Uterus (tissue), 4 donors: Measurements from ENCODE around the gene CEMIP. TPM values are rescaled to one million over a fixed set of nuclear protein-coding genes. Genes with fewer than 3 reads are reported as not detected.

Source experiments
- DNase-seq, 2 donors: peaks; one replicate each; pipeline ENCODE4 v3.0.0-alpha.2; 2019 to 2020
- H3K27ac ChIP-seq, 2 donors: fragments of 200-600 bp; sonication (generic); 1 replicate in 1 of 2; 2 replicates in 1 of 2; pipeline ENCODE4 v1.5.1; 2016 to 2018
- H3K27me3 ChIP-seq, 2 donors: fragments of 200-600 bp; sonication (generic); one replicate each; pipeline ENCODE4 v1.5.1; 2018 to 2019; ENCODE audit warnings: control low read depth in 1 of 2
- H3K36me3 ChIP-seq, 2 donors: fragments of 200-600 bp; sonication (generic); one replicate each; pipeline ENCODE4 v1.5.1; 2019; ENCODE audit warnings: control low read depth in 1 of 2
- H3K4me1 ChIP-seq, 2 donors: fragments of 200-600 bp; sonication (generic); one replicate each; pipeline ENCODE4 v1.5.1; 2018 to 2019; ENCODE audit warnings: control low read depth in 1 of 2
- H3K4me3 ChIP-seq, 2 donors: fragments of 200-600 bp; sonication (generic); 1 replicate in 1 of 2; 2 replicates in 1 of 2; pipeline ENCODE4 v1.5.1; 2018 to 2019; ENCODE audit warnings: mild to moderate bottlenecking in 1 of 2
- H3K9me3 ChIP-seq, 2 donors: fragments of 200-600 bp; sonication (generic); one replicate each; pipeline ENCODE4 v1.5.1; 2019; ENCODE audit warnings: control low read depth in 1 of 2
- POLR2A ChIP-seq, 2 donors: fragments of 450-650 bp; IDR thresholded peaks; one replicate each; pipeline ENCODE4 v1.6.1; 2016; ENCODE audit warnings: antibody characterized with exemption in 2 of 2, mild to moderate bottlenecking in 1 of 2, moderate library complexity in 1 of 2
- intact Hi-C: fragments of 100-400 bp; cut with DNase I; formaldehyde crosslinking; loops from one replicate; pipeline ENCODE4 v1.15.1; 2023; ENCODE audit warnings: low total_unique reads
- total RNA-seq, 4 donors: library from RNA; depleted of rRNA in 3 of 4; stranded (reverse); fragments of >200 nt in 3 of 4; gene quantifications; one replicate each; pipeline versions ENCODE4 v1.1.0 to v1.2.4, GENCODE V29; 2014 to 2023
- TF ChIP-seq, protein P1 (sequence below), 4 experiments: fragments of 200-600 bp in 2 of 4; fragments of 450-650 bp in 2 of 4; sonication (generic) in 2 of 4; IDR thresholded peaks; one replicate each; pipeline ENCODE4 v1.5.1; 2016 to 2019; ENCODE audit warnings: antibody characterized with exemption in 4 of 4, mild to moderate bottlenecking in 2 of 4, moderate library complexity in 1 of 4
- donor health status: DM: yes; HTN: yes; CAD: no.

CEMIP gene
- total RNA-seq, 4 donors from 2014 or later, result under 0.01 to 1.9 (median 1.1) TPM

DNA sequence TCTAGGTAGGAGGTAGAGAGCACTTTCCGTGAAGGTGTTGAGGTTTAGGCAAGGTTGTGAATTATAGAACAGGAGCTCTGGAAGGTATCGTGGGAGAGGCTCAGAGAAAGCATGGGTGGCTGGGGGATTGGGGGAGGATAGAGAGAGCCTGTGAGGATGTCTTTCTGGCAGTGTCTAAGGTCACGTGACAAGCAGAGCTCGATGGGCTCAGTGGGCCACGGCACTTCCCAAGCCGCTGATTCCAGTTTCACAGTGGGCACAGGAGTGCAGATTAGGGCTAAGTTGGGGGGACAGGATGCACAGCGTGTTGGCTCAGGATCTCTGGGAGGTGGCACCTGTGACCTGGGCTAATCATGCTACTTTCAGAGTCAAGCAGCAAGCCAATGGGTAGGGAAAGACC lies 52.0 kb downstream of the CEMIP start:
- TF ChIP-seq, protein P1, sequence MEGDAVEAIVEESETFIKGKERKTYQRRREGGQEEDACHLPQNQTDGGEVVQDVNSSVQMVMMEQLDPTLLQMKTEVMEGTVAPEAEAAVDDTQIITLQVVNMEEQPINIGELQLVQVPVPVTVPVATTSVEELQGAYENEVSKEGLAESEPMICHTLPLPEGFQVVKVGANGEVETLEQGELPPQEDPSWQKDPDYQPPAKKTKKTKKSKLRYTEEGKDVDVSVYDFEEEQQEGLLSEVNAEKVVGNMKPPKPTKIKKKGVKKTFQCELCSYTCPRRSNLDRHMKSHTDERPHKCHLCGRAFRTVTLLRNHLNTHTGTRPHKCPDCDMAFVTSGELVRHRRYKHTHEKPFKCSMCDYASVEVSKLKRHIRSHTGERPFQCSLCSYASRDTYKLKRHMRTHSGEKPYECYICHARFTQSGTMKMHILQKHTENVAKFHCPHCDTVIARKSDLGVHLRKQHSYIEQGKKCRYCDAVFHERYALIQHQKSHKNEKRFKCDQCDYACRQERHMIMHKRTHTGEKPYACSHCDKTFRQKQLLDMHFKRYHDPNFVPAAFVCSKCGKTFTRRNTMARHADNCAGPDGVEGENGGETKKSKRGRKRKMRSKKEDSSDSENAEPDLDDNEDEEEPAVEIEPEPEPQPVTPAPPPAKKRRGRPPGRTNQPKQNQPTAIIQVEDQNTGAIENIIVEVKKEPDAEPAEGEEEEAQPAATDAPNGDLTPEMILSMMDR (IDR thresholded peaks at IDR 0.05), result no peak
- TF ChIP-seq POLR2A (IDR thresholded peaks at IDR 0.05), result no peak
- no peaks in the 10 kb centered on the region for H3K9me3 ChIP-seq
- no peaks in the 10 kb centered on the region for H3K36me3 ChIP-seq
- no peak overlapping the region for H3K4me3 ChIP-seq
- intact Hi-C loops, result no loop called here
- no peak for DNase-seq
- H3K27me3 ChIP-seq, result no peaks in the 10 kb centered on the region
- H3K27ac ChIP-seq, result no peak overlapping the region
- H3K4me1 ChIP-seq, result no peaks in the 10 kb centered on the region

DNA sequence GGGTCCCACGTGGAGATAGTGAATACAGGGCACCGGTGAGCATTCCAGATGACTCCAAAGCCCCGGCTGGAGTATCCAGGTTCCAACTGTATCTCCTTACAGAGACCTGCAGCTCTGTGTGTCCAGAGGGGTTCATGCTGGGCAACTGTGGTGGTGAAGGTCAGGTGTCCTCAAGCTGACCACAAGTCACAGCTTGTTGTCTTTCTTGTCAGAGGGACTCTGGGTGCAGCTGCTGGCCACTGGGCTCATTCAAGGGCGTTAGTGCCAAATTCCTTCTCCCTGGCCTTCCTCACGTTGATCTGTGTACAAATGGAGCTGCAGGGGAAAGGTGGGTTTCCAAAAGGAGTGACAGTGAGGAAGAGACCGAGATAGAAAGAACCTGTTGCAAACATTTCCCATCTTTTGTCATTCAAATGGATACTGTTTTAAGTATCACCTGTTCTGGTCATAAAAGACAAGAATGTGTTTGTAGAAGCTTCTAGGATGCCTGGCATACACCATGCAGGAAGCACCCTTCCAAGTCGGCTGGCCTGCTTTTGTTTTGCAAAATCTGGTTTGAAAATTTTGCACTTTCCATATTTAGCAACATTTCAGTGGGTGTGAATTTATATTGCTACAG lies 52.5 kb downstream of the CEMIP start:
- Histone ChIP-seq H3K27me3 (no peaks in the 10 kb centered on the region), H3K4me3 (no peak overlapping the region), H3K4me1 (no peaks in the 10 kb centered on the region), H3K27ac (no peak overlapping the region), H3K9me3 (no peaks in the 10 kb centered on the region), H3K36me3 (no peaks in the 10 kb centered on the region)
- no peak for DNase-seq
- intact Hi-C loops, result no loop called here
- TF ChIP-seq POLR2A (IDR thresholded peaks at IDR 0.05), result no peak
- TF ChIP-seq, protein P1 (IDR thresholded peaks at IDR 0.05), result no peak

DNA sequence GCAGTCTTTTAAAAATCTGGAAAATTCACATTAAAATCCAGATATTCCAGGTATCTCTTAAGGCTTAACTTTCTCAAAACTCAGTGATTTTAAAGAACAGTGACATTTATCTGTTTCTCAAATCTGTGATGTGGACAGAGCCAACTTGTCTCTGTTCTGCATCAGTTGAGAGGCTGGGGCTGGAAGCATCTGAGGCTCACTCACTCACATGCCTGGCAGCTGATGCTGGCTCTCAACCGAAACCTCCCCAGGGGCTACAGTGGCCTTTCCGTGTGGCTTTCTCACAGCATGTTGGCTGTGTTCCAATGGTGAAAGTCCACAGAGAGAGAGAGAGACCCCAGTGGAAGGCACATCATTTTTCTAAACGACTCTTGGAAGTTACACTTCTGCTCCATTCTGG lies 53.5 kb downstream of the CEMIP start:
- intact Hi-C loops, result no loop called here

DNA sequence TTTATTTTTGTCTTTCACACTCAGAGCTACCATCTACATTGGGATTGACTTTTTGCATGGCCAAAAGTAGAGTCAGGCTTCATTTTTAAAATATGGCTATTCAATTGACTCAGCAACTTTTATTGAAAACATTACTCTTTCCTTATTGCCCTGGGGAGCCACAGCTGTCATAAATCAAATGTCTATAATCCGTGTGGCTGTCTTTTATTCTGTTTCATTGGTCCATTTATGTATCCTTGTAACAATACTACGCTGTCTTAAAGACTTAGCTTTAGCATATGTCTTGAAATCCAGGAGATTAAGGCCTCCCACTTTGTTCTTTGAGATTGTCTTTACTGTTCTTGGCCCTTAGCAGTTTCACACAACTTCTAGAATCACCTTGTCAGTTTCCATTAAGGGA lies 55.2 kb downstream of the CEMIP start:
- Histone ChIP-seq H3K27ac (no peak overlapping the region), H3K4me3 (no peak overlapping the region), H3K9me3 (no peaks in the 10 kb centered on the region), H3K27me3 (no peaks in the 10 kb centered on the region), H3K36me3 (no peaks in the 10 kb centered on the region), H3K4me1 (no peaks in the 10 kb centered on the region)
- intact Hi-C loops, result no loop called here
- DNase-seq, result no peak
- no peak for TF ChIP-seq POLR2A (IDR thresholded peaks at IDR 0.05)
- TF ChIP-seq, protein P1 (IDR thresholded peaks at IDR 0.05), result no peak

More for the DNA sequence above, 53.5 kb downstream of the CEMIP start:
- no peaks in the 10 kb centered on the region for H3K4me1 ChIP-seq
- TF ChIP-seq, protein P1 (IDR thresholded peaks at IDR 0.05), result no peak
- H3K27me3 ChIP-seq, result no peaks in the 10 kb centered on the region
- no peak overlapping the region for H3K27ac ChIP-seq
- H3K9me3 ChIP-seq, result no peaks in the 10 kb centered on the region
- no peaks in the 10 kb centered on the region for H3K36me3 ChIP-seq
- DNase-seq, result no peak
- H3K4me3 ChIP-seq, result no peak overlapping the region

DNA sequence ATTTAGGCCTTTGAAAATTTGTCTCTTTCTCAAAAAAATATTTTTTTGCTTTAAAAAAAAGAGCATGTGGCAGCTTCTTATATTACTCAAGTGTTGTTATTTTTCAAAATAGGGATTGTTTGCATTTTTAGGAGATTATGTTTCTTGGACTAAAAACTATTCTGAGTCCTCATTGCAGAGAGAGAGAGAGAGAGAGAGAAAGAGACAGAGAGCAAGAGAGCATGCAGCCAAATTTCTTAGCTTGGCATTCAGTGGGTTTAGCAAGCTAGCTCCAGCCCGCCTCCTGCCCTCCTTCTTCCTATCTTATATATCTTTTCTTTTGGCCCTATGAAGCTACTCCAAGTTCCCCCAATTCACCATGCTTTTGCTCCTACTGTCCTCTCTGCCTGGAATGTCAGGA lies 55.7 kb downstream of the CEMIP start:
- intact Hi-C loops, result no loop called here
- H3K27ac ChIP-seq, result no peak overlapping the region

More for the DNA sequence above, 55.7 kb downstream of the CEMIP start:
- H3K4me3 ChIP-seq, result no peak overlapping the region
- DNase-seq, result no peak
- H3K36me3 ChIP-seq, result no peaks in the 10 kb centered on the region
- no peak for TF ChIP-seq POLR2A (IDR thresholded peaks at IDR 0.05)
- TF ChIP-seq, protein P1 (IDR thresholded peaks at IDR 0.05), result no peak
- no peaks in the 10 kb centered on the region for H3K9me3 ChIP-seq
- H3K4me1 ChIP-seq, result no peaks in the 10 kb centered on the region
- no peaks in the 10 kb centered on the region for H3K27me3 ChIP-seq
